HL-60 (cell line): Measurements from ENCODE around the gene SYT7.

Source experiments
- DNase-seq, 2 experiments: peaks; one replicate each; pipeline ENCODE4 v3.0.0-alpha.2; 2010 to 2020; ENCODE audit warnings: low read depth in 1 of 2, low spot score in 1 of 2
- H3K27ac ChIP-seq: fragments of 250-450 bp; sonication (Bioruptor Pico); replicated peaks from 2 replicates; pipeline ENCODE4 v1.5.1; 2020; ENCODE audit warnings: mild to moderate bottlenecking, moderate library complexity
- H3K27me3 ChIP-seq: fragments of 250-450 bp; sonication (Bioruptor Pico); 2 replicates; pipeline ENCODE4 v1.5.1; 2021; ENCODE audit warnings: mild to moderate bottlenecking, moderate library complexity; ENCODE audit not compliant: insufficient read depth, poor library complexity, severe bottlenecking
- H3K4me3 ChIP-seq: replicated peaks from 2 replicates; pipeline ENCODE4 v1.5.1; 2011; ENCODE audit warnings: mild to moderate bottlenecking, control low read depth, low read length; ENCODE audit not compliant: insufficient read depth
- GABPA ChIP-seq: IDR thresholded peaks from 2 replicates; pipeline ENCODE4 v1.6.1; 2012; ENCODE audit warnings: low read depth
- POLR2AphosphoS5 ChIP-seq: IDR thresholded peaks from 2 replicates; pipeline ENCODE4 v1.6.1; 2012; ENCODE audit warnings: low read depth
- REST ChIP-seq: IDR thresholded peaks from 2 replicates; pipeline ENCODE4 v1.6.1; 2012; ENCODE audit warnings: low read depth; ENCODE audit not compliant: insufficient replicate concordance
- SPI1 ChIP-seq: IDR thresholded peaks from 2 replicates; pipeline ENCODE4 v1.6.1; 2012; ENCODE audit warnings: low read depth, mild to moderate bottlenecking, borderline replicate concordance
- TF ChIP-seq, protein P1 (sequence below): IDR thresholded peaks from one replicate; pipeline ENCODE4 v1.5.1; 2011; ENCODE audit warnings: low read length, control low read depth, inconsistent platforms; ENCODE audit not compliant: insufficient read depth

Gene SYT7

GRCh38 chr11:61486011-61486620 is 94.8 kb downstream of the SYT7 start:
- Histone ChIP-seq H3K4me3 (no peak overlapping the region), H3K27ac (no peak overlapping the region), H3K27me3 (no peaks in the 10 kb centered on the region)
- no peak for DNase-seq
- TF ChIP-seq SPI1 = peak; percentile 81
- TF ChIP-seq POLR2AphosphoS5 = no peak

DNA sequence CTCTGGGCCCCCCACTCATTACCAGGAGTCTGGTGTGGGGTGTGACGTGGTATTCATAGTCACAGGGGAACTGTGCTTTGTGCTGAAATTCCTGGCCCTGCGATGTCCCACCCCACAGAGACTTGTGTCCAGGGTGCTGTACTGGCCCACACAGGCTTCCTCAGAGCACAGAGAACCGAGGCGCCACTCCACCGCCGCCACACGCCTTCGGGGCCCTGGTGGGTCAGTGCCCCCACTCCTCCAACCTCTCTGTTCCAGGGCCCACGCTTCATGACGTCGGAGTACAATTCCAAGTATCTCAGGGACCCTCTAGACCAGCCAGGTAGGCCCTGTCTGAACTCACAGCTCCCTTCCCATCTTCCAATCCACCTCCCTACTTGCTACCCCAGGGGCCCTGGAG is 95.8 kb downstream of the SYT7 start:
- Histone ChIP-seq H3K27ac (no peak overlapping the region), H3K27me3 (no peaks in the 10 kb centered on the region), H3K4me3 (no peak overlapping the region)
- DNase-seq = no peak
- TF ChIP-seq SPI1 = no peak
- TF ChIP-seq REST = no peak
- TF ChIP-seq, protein P1, sequence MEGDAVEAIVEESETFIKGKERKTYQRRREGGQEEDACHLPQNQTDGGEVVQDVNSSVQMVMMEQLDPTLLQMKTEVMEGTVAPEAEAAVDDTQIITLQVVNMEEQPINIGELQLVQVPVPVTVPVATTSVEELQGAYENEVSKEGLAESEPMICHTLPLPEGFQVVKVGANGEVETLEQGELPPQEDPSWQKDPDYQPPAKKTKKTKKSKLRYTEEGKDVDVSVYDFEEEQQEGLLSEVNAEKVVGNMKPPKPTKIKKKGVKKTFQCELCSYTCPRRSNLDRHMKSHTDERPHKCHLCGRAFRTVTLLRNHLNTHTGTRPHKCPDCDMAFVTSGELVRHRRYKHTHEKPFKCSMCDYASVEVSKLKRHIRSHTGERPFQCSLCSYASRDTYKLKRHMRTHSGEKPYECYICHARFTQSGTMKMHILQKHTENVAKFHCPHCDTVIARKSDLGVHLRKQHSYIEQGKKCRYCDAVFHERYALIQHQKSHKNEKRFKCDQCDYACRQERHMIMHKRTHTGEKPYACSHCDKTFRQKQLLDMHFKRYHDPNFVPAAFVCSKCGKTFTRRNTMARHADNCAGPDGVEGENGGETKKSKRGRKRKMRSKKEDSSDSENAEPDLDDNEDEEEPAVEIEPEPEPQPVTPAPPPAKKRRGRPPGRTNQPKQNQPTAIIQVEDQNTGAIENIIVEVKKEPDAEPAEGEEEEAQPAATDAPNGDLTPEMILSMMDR = no peak
- TF ChIP-seq GABPA = no peak
- TF ChIP-seq POLR2AphosphoS5 = no peak

DNA sequence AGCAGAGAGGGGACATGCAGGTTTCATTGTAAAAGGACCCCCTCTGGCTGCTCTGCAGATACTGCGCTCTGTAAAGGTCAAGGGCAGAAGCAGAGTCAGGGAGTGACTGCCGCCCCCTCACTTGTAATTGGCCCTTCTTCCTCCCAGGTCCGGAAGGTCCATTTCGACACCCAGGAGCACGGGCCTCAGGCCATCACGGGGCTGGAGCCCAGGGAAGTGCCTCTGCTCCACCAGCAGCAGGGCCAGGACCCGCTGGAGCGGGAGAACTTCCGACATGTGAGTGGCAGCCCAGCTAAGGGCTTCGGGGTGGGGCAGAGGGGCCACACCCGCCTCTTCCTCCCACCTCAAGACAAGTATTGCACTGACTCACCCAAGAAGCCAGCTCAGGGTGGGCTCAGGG is 96.3 kb downstream of the SYT7 start:
- DNase-seq = no peak
- H3K4me3 ChIP-seq = no peak overlapping the region
- H3K27me3 ChIP-seq = no peaks in the 10 kb centered on the region
- no peak for TF ChIP-seq REST
- no peak for TF ChIP-seq GABPA
- no peak for TF ChIP-seq SPI1
- no peak overlapping the region for H3K27ac ChIP-seq

GRCh38 chr11:61482513-61482912 is 98.4 kb downstream of the SYT7 start:
- no peaks in the 10 kb centered on the region for H3K27me3 ChIP-seq
- H3K4me3 ChIP-seq = no peak overlapping the region
- no peak for TF ChIP-seq REST
- TF ChIP-seq, protein P1 = peak; percentile 36
- no peak overlapping the region for H3K27ac ChIP-seq
- peak in 1 of 2 experiments; percentile 9 for DNase-seq
